Astrocyte (in vitro differentiated cells and primary cell): ENCODE results near the gene LILRB5. TPM values are rescaled to one million over a fixed set of nuclear protein-coding genes. Genes with fewer than 3 reads are reported as not detected.
"Not testable (repeated sequence)": the region's sequence is repeated elsewhere in the genome, so short reads cannot be mapped to it uniquely, and the experiment has no call there.

ENCODE experiments used
- DNase-seq: peaks from one replicate; pipeline ENCODE4 v3.0.0-alpha.2; 2010; ENCODE audit warnings: low read depth
- FAIRE-seq: peaks from 2 replicates; lab custom pipeline; 2011; peaks lifted over from hg19 to GRCh38; lab: Jason Lieb, UNC
- H2AFZ ChIP-seq: 2 replicates; pipeline ENCODE4 v1.6.0; 2012; ENCODE audit warnings: low read depth, low read length, inconsistent platforms
- H3K27ac ChIP-seq: 2 replicates; pipeline ENCODE4 v1.5.1; 2011; ENCODE audit warnings: low read depth, low read length, inconsistent platforms
- H3K27me3 ChIP-seq: 2 replicates; pipeline ENCODE4 v1.6.0; 2011; ENCODE audit warnings: low read length, inconsistent platforms; ENCODE audit not compliant: insufficient read depth
- H3K36me3 ChIP-seq: 2 replicates; pipeline ENCODE4 v1.5.1; 2011; ENCODE audit warnings: low read length, inconsistent platforms; ENCODE audit not compliant: insufficient read depth
- H3K4me1 ChIP-seq: 2 replicates; pipeline ENCODE4 v1.5.1; 2011; ENCODE audit warnings: low read length, inconsistent platforms; ENCODE audit not compliant: insufficient read depth
- H3K4me2 ChIP-seq: 2 replicates; pipeline ENCODE4 v1.6.0; 2012; ENCODE audit warnings: low read length, inconsistent platforms
- H3K4me3 ChIP-seq: 2 replicates; pipeline ENCODE4 v1.5.1; 2011; ENCODE audit warnings: low read depth, mild to moderate bottlenecking, low read length, inconsistent platforms; ENCODE audit not compliant: insufficient read depth
- H3K79me2 ChIP-seq: 2 replicates; pipeline ENCODE4 v1.6.0; 2012; ENCODE audit warnings: mild to moderate bottlenecking, low read length, inconsistent platforms; ENCODE audit not compliant: insufficient read depth
- H3K9ac ChIP-seq: 2 replicates; pipeline ENCODE4 v1.6.0; 2012; ENCODE audit warnings: mild to moderate bottlenecking, low read length, inconsistent platforms
- H3K9me3 ChIP-seq: 2 replicates; pipeline ENCODE4 v1.5.1; 2012; ENCODE audit warnings: low read depth, mild to moderate bottlenecking, low read length, inconsistent platforms; ENCODE audit not compliant: insufficient read depth
- H4K20me1 ChIP-seq: 2 replicates; pipeline ENCODE4 v1.6.0; 2012; ENCODE audit warnings: low read length, inconsistent platforms; ENCODE audit not compliant: insufficient read depth
- H3K27ac Mint-ChIP-seq: one replicate; pipeline ENCODE4 v1.8.0; 2021; ENCODE audit warnings: mild to moderate bottlenecking, mixed read lengths; ENCODE audit not compliant: unreplicated experiment
- H3K27me3 Mint-ChIP-seq: one replicate; pipeline ENCODE4 v1.8.0; 2021; ENCODE audit warnings: low read depth, mixed read lengths; ENCODE audit not compliant: unreplicated experiment
- H3K36me3 Mint-ChIP-seq: one replicate; pipeline ENCODE4 v1.8.0; 2021; ENCODE audit warnings: low read depth, mixed read lengths; ENCODE audit not compliant: unreplicated experiment
- H3K4me1 Mint-ChIP-seq: one replicate; pipeline ENCODE4 v1.8.0; 2021; ENCODE audit warnings: low read depth, mixed read lengths; ENCODE audit not compliant: unreplicated experiment
- H3K4me3 Mint-ChIP-seq: one replicate; pipeline ENCODE4 v1.8.0; 2021; ENCODE audit warnings: mild to moderate bottlenecking, moderate library complexity, mixed read lengths; ENCODE audit not compliant: unreplicated experiment
- H3K9me3 Mint-ChIP-seq: one replicate; pipeline ENCODE4 v1.8.0; 2021; ENCODE audit warnings: mild to moderate bottlenecking, mixed read lengths; ENCODE audit not compliant: unreplicated experiment
- CTCF ChIP-seq: IDR thresholded peaks from 2 replicates; pipeline ENCODE4 v1.5.1; 2011; ENCODE audit warnings: low read depth, mild to moderate bottlenecking, inconsistent platforms, low read length, moderate library complexity; ENCODE audit not compliant: insufficient read depth
- EZH2 ChIP-seq: IDR thresholded peaks from 2 replicates; pipeline ENCODE4 v1.6.1; 2012; ENCODE audit warnings: mild to moderate bottlenecking, low read length, inconsistent platforms; ENCODE audit not compliant: insufficient read depth
- total RNA-seq: library from RNA; stranded (reverse); gene quantifications from 2 replicates; pipeline ENCODE4 v1.2.1, GENCODE V29; 2021

LILRB5 gene
- total RNA-seq, 1 donor from 2014 or later = not detected

DNA sequence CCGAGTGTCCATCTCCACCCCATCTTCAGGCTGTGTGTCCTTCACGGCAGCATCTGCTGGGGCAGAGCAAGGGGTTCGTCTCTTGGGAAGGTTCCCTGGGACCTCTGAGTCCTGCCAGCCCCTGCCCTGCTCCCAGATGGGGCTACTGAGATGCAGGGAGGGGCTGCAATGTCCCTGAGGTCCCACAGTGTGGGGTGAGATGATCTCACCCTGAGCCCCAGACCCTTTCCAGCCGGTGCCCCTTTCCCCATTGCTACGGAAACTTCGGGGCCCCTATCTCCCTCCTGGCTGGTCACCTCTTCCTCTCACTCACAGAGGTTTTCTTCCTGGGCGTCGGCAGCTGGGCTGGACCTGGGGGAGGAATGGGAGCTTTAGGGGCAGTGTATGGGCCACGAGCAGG is 18.9 kb upstream of the LILRB5 start:
- Mint-ChIP-seq H3K9me3 (no peaks in the 10 kb centered on the region), H3K27ac (no peak overlapping the region), H3K4me1 (no peaks in the 10 kb centered on the region), H3K36me3 (no peaks in the 10 kb centered on the region), H3K4me3 (no peak overlapping the region), H3K27me3 (peaks cover 51% of the 10 kb centered on the region)
- Histone ChIP-seq H3K4me1 (no peaks in the 10 kb centered on the region), H3K9ac (no peak overlapping the region), H3K4me2 (no peak overlapping the region), H3K27me3 (no peaks in the 10 kb centered on the region), H3K79me2 (no peaks in the 10 kb centered on the region), H3K4me3 (no peak overlapping the region), H3K27ac (no peak overlapping the region), H4K20me1 (no peaks in the 10 kb centered on the region), H3K36me3 (no peaks in the 10 kb centered on the region), H3K9me3 (no peaks in the 10 kb centered on the region), H2AFZ (no peak overlapping the region)
- FAIRE-seq (no peak), DNase-seq (no peak)
- TF ChIP-seq EZH2 = no peak
- TF ChIP-seq CTCF = no peak

- H3K27ac Mint-ChIP-seq, H4K20me1 ChIP-seq, H3K27ac ChIP-seq, H3K9ac ChIP-seq, FAIRE-seq, H3K79me2 ChIP-seq, H3K36me3 Mint-ChIP-seq, H2AFZ ChIP-seq, H3K4me3 Mint-ChIP-seq, H3K4me2 ChIP-seq, H3K9me3 Mint-ChIP-seq, H3K27me3 ChIP-seq, H3K36me3 ChIP-seq, H3K4me1 ChIP-seq, H3K9me3 ChIP-seq, H3K4me1 Mint-ChIP-seq, H3K4me3 ChIP-seq, DNase-seq: not testable (repeated sequence)
- H3K27me3 Mint-ChIP-seq = peaks cover 45% of the 10 kb centered on the region
These were observed 17.4 kb upstream of the LILRB5 start for GRCh38 chr19:54274516-54274915.

- H3K4me1 Mint-ChIP-seq = no peaks in the 10 kb centered on the region
- H3K4me3 Mint-ChIP-seq = no peak overlapping the region
- peaks cover 3% of the 10 kb centered on the region for H3K9me3 Mint-ChIP-seq
- DNase-seq = no peak
- H3K27me3 ChIP-seq = no peaks in the 10 kb centered on the region
- H3K9me3 ChIP-seq = no peaks in the 10 kb centered on the region
- H3K4me1 ChIP-seq = no peaks in the 10 kb centered on the region
- H4K20me1 ChIP-seq = no peaks in the 10 kb centered on the region
- H2AFZ ChIP-seq = no peak overlapping the region
- H3K36me3 ChIP-seq = no peaks in the 10 kb centered on the region
- H3K27ac Mint-ChIP-seq = no peak overlapping the region
- FAIRE-seq = no peak
- TF ChIP-seq CTCF (no peak), EZH2 (no peak)
- H3K4me2 ChIP-seq = no peak overlapping the region
- no peak overlapping the region for H3K9ac ChIP-seq
- H3K79me2 ChIP-seq = no peaks in the 10 kb centered on the region
- H3K4me3 ChIP-seq = no peak overlapping the region
- H3K36me3 Mint-ChIP-seq = no peaks in the 10 kb centered on the region
- H3K27ac ChIP-seq = no peak overlapping the region
- peaks cover 42% of the 10 kb centered on the region for H3K27me3 Mint-ChIP-seq
These were observed 16.7 kb upstream of the LILRB5 start for GRCh38 chr19:54273821-54274220.

GRCh38 chr19:54272181-54272580 is 15.1 kb upstream of the LILRB5 start:
- not testable (repeated sequence) for H3K79me2 ChIP-seq, FAIRE-seq, H3K4me3 Mint-ChIP-seq, H3K9me3 ChIP-seq, H2AFZ ChIP-seq, H3K9me3 Mint-ChIP-seq, DNase-seq, H3K36me3 ChIP-seq, H3K9ac ChIP-seq, H3K4me1 Mint-ChIP-seq, H3K27ac ChIP-seq, H3K4me2 ChIP-seq, H3K4me1 ChIP-seq, H3K4me3 ChIP-seq, H3K27me3 ChIP-seq, H4K20me1 ChIP-seq, H3K27ac Mint-ChIP-seq, H3K36me3 Mint-ChIP-seq
- peaks cover 48% of the 10 kb centered on the region for H3K27me3 Mint-ChIP-seq

DNA sequence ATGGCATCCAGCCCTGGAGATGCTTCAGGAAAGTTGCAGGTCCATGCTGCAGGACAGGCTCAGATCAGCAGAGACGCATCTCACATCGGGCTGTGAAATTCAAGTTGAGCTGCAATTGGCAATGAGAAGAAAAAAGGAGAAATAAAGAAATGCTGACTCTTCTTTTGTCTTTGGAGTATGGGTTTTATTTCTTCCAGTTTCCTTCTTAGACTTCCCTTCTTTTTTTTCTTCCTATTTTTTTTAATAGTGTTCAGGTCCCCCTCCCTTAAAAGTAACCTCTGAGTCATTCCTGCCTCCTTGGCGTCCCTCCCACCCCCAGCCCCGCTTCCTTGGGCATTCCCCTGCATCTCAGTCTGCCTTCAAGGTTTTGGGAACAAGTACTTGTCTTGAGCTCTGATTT is 14.5 kb upstream of the LILRB5 start:
- not testable (repeated sequence) for H3K9me3 ChIP-seq, H3K4me1 Mint-ChIP-seq, H3K4me3 ChIP-seq, H2AFZ ChIP-seq, H3K4me2 ChIP-seq, H3K27me3 ChIP-seq, FAIRE-seq, H3K9ac ChIP-seq, H3K36me3 Mint-ChIP-seq, H3K9me3 Mint-ChIP-seq, DNase-seq, H3K36me3 ChIP-seq, H4K20me1 ChIP-seq, H3K27ac Mint-ChIP-seq, H3K4me3 Mint-ChIP-seq, H3K27ac ChIP-seq, H3K4me1 ChIP-seq, H3K79me2 ChIP-seq
- H3K27me3 Mint-ChIP-seq = peaks cover 44% of the 10 kb centered on the region
